GM19397 (cell line): ENCODE data around the gene DNER.

ENCODE experiments used
- ATAC-seq: cut with Tn5 transposase; IDR thresholded peaks from one replicate; pipeline ENCODE4 v1.9.1; 2021; ENCODE audit warnings: mild to moderate bottlenecking, moderate library complexity; ENCODE audit not compliant: unreplicated experiment

DNER gene

DNA sequence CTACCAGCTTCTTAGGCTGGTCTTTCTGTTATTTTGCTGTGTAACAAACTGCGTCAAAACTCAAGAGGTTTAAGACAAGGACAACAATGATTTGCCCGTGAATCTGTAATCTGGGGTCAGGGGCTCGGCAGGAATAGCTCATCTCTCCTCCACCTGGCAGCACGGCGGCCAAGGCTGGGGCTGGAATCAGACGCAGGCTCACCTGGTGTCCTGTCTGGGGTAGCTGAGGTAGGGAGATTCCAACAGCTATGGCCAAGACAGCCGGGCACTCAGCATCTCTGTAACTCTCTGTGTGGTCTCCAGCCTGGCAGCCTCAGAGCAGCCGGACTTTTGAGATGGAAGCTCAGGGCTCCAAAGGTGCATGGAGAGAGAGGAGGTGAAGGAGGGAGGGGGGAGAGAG is 42.3 kb downstream of the DNER start:
- no peak for ATAC-seq

- ATAC-seq = no peak
These were observed 44.5 kb downstream of the DNER start for GRCh38 chr2:229669841-229670240.

- no peak for ATAC-seq
These were observed 47.5 kb downstream of the DNER start for GRCh38 chr2:229666811-229667210.

DNA sequence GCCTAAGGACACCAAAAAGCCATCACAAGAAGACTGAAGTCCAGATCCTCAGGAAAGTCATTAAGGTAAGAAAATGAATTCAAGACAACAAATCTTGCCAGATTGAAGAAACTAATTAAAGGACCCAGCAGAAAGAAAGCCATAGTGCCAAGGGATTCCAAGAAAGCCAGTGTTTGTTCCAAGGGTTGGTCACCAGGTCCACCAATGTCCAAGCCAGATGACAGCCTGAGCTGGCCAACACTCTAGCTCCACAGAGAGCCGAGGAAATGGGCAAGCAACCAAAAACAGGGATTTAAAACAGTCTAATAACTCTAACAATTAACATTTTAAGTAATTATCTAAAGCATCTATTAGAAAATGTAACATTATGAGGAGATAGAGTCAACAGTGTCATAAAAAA is 49.2 kb downstream of the DNER start:
- no peak for ATAC-seq

DNA sequence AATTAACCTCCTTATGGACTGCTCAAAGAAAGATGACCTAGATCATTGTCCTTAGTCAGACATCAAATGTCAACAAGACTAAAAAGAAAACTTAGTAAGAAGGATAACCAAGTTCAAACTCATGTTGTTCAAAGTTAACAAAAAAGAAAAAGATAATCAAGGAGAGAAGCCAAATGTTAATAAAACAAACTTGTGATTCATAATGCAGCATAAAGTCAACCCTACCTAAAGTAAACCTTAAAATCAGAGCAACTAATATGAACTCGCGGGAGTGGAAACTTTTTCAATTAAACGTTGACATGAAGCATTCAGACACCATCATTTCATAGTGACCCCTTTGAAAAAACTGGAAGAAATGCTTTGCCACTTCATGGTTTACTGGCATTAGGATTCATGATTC is 52.9 kb downstream of the DNER start:
- ATAC-seq = no peak

DNA sequence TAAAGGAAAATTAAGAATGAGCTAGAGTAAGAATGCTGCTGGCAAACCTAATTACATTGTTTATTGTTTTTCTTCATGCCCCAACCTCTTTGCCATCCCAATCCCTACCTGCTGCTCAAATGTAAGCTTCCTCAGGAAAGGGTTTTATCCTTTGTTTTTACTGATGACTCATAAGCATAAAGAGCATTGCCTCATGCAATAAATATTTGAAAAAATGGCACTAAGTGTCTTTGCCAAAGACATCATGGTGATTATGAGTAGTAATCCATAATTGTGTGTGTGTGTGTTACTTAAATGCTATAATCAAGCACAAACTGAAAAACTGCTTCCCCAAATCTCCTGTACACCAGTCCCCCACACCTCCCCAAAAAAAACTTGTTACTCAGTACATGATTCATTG is 53.4 kb downstream of the DNER start:
- no peak for ATAC-seq

DNA sequence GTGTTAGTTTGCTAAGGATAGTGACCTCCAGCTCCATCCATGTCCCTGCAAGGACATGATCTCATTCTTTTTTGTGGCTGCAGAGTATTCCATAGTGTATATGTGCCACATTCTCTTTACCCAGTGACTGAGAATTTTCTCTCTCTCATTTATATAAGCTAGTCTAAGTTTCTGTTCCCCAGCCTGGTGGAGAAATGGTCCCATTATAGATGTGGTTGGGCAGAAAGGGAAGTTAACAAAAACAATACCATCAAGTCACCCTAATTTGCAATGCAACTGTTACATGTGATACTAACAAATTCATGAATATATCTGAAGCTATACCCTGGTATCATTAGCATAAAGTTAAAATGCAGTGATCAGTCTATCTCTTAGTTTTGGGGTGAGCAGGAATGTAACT is 54.0 kb downstream of the DNER start:
- no peak for ATAC-seq

- no peak for ATAC-seq
These were observed 56.4 kb downstream of the DNER start for GRCh38 chr2:229658004-229658403.

- ATAC-seq = no peak
These were observed 59.9 kb downstream of the DNER start for GRCh38 chr2:229654437-229654836.

- ATAC-seq = no peak
These were observed 60.8 kb downstream of the DNER start for GRCh38 chr2:229653531-229653930.

DNA sequence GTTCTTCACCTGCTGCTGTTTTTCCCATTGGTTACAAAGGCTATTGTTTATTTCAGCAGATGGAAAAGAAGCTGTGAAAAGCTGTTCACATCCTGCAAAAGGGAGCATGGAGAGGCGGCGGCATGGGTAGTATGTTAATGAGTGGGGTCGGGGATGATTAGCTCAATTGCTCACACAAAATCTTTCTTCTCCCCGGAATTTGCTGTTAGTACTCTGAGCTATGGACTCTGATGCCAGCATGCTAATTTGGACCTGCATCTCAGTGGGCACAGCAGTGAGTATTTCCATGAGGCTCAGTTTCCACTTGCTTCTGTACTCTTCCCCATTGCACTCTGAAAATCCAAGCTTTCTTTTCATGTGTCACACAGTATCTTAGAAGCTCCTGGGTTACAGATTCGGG is 61.6 kb downstream of the DNER start:
- ATAC-seq = no peak

DNA sequence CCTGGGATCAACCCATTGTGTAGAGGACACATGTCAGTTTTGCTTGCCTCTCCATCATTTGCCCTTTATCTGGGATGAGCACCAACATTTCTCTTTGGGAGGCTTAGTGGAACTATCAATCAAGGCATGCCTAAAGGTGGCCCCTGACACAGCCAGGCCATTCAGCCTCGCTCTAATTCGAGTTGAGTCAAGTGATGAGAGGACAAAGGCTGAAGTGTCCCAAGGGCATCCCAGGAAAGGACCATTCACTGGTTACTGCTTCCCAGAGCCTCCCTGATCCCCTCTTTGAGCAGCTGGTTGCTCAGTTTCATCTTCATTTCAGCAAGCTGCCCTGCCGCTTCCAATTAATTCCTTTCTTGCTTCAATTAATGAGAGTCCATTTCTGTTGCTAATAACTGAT is 63.5 kb downstream of the DNER start:
- ATAC-seq = no peak

DNA sequence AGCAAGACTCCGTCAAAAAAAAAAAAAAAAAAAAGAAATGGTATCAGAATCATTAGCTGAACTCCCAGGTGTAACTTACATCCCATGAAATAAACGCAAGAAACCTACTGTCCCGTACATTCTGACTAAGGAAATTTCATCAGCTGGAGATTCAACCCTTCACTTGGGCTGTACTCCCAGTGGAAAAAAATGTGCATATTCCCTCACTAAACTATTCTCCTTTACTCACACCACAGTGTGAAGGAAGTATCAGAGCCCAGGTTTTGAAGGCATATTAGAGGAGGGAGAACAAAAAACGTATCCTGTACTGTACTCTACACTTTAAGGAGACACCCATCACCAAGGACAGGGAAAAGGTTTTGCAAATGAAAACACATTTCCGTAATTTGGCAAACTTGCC is 64.3 kb downstream of the DNER start:
- ATAC-seq = no peak

- ATAC-seq = no peak
These were observed 68.1 kb downstream of the DNER start for GRCh38 chr2:229646186-229646723.

DNA sequence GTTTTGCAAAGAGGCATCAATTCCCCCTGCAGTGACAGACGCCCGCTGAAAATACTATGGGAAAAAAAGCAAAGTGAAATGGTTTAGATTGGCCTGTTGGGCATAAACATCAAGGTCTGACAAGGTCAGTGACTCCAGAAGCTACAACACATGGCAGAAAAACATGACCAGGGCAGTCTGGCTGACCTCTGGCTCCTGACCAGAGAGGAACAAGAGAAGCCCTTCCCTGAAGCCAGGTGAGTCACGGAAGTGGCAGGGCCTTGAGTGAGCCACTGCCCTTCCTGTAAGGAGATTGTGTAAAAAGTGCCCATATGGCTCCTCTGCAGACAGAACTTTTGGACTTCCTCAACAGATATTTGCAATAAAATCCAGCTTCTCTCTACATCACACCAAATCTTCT is 72.0 kb downstream of the DNER start:
- no peak for ATAC-seq

DNA sequence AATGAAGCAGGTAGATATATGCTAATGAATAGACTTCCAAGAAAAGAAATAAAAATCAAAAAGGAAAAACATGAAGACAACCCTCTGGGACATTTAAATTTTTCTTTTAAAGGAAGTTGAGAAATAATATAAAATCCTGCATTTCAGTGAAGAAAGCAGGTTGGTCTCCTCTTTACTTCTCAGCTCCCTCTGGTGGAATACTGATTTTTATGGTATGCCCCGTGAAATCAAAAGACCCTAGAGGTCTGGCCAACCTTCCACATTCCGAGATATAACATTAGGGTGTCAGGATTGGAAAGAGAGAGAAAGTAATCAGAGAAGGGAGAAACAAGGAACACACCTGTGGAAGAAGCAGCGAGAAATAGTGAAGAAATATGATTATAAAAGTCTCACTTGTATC is 72.7 kb downstream of the DNER start:
- no peak for ATAC-seq

DNA sequence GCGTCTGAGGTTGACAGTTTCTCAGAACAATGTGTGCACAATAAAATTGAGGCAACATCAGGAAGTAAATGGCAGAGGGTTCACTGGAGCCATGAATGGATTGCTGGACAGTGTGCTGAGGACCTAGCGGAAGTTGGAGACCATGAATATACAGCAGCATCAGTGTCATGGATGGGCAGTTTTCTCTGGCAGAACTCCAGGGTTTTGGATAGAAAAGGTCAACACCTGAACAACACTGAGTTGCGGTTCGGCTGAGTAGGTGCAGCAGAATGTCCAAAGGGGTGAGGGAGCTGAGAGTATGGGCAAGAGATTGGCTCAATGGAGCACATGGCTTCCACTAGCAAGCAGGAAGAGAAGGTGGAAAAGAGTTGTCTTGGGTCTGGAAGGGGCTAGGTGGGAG is 73.7 kb downstream of the DNER start:
- ATAC-seq = no peak

GRCh38 chr2:229636571-229636970 is 77.8 kb downstream of the DNER start:
- no peak for ATAC-seq

DNA sequence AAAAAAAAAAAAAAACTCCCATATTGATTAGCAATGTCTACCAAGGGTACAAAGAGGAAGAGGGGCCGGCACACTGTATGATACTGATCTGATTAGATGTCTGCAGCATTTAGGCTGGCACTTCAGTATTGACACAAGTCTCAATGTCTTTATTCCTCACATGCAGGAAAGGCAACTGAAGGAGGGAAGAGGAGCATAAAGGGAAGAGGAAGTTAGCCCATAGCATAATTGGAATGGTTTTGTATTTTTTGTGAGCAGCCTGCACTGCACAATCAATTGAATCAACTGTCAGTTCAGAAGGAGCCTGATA is 79.0 kb downstream of the DNER start:
- no peak for ATAC-seq

- ATAC-seq = no peak
These were observed 79.6 kb downstream of the DNER start for GRCh38 chr2:229634601-229635370.

- no peak for ATAC-seq
These were observed 80.8 kb downstream of the DNER start for GRCh38 chr2:229633556-229633955.

- no peak for ATAC-seq
These were observed 85.3 kb downstream of the DNER start for GRCh38 chr2:229629039-229629438.

- no peak for ATAC-seq
These were observed 86.6 kb downstream of the DNER start for GRCh38 chr2:229627728-229628127.
